SU-DHL-6 (cell line): ENCODE data around the gene DDX10.
"Not testable (repeated sequence)": the region's sequence is repeated elsewhere in the genome, so short reads cannot be mapped to it uniquely, and the experiment has no call there.

ENCODE experiments used
- H2AFZ ChIP-seq: fragments of 200-600 bp; sonication (generic); 2 replicates; pipeline ENCODE4 v1.6.1; 2014; ENCODE audit warnings: low read depth, mild to moderate bottlenecking, moderate library complexity, mixed read lengths, antibody characterized with exemption, low read length; ENCODE audit not compliant: severe bottlenecking
- H3F3A ChIP-seq: fragments of 200-600 bp; shearing (Covaris generic); 2 replicates; pipeline ENCODE4 v1.6.0; 2016; ENCODE audit warnings: antibody characterized with exemption, mild to moderate bottlenecking; ENCODE audit not compliant: insufficient read depth
- H3K27ac ChIP-seq: fragments of 200-600 bp; sonication (generic); 2 replicates; pipeline ENCODE4 v1.5.1; 2016; ENCODE audit warnings: low read depth, mild to moderate bottlenecking, low read length, moderate library complexity, mixed read lengths
- H3K27me3 ChIP-seq: fragments of 200-600 bp; sonication (generic), shearing (Covaris generic); 2 replicates; pipeline ENCODE4 v1.6.0; 2014; ENCODE audit warnings: mild to moderate bottlenecking, low read length
- H3K36me3 ChIP-seq: fragments of 200-600 bp; sonication (generic); 2 replicates; pipeline ENCODE4 v1.6.1; 2014; ENCODE audit warnings: mild to moderate bottlenecking, low read length, mixed read lengths
- H3K4me2 ChIP-seq: fragments of 300-600, 200-600 bp; shearing (Covaris generic), sonication (generic); 2 replicates; pipeline ENCODE4 v1.6.0; 2014; ENCODE audit warnings: low read length, low read depth, mild to moderate bottlenecking; ENCODE audit not compliant: poor library complexity, severe bottlenecking
- H3K4me3 ChIP-seq: fragments of 200-600 bp; sonication (generic); 2 replicates; pipeline ENCODE4 v1.5.1; 2014; ENCODE audit warnings: antibody characterized with exemption, low read length, mild to moderate bottlenecking, mixed read lengths; ENCODE audit not compliant: insufficient read depth, poor library complexity, severe bottlenecking
- H3K79me2 ChIP-seq: fragments of 200-600 bp; sonication (generic); 2 replicates; pipeline ENCODE4 v1.6.1; 2014; ENCODE audit warnings: mild to moderate bottlenecking, low read length, moderate library complexity; ENCODE audit not compliant: insufficient read depth
- H3K9ac ChIP-seq: fragments of 200-600 bp; sonication (generic); 2 replicates; pipeline ENCODE4 v1.7.0; 2014; ENCODE audit warnings: mild to moderate bottlenecking, low read length
- H3K9me2 ChIP-seq: fragments of 200-600 bp; sonication (generic); replicated peaks from 2 replicates; pipeline ENCODE4 v1.6.1; 2014; ENCODE audit warnings: low read length; ENCODE audit not compliant: insufficient read depth
- H3K9me3 ChIP-seq: fragments of 200-600 bp; sonication (generic); 2 replicates; pipeline ENCODE4 v1.6.1; 2014; ENCODE audit warnings: low read length, mixed read lengths; ENCODE audit not compliant: insufficient read depth
- H4K20me1 ChIP-seq: fragments of 200-600 bp; sonication (generic); 2 replicates; pipeline ENCODE4 v1.6.1; 2014; ENCODE audit warnings: low read depth, mild to moderate bottlenecking, antibody characterized with exemption, low read length, moderate library complexity, mixed read lengths
- EZH2phosphoT487 ChIP-seq: fragments of 200-600 bp; sonication (generic), shearing (Covaris generic); conservative IDR thresholded peaks from 2 replicates; pipeline ENCODE4 v1.6.1; 2018; ENCODE audit warnings: mild to moderate bottlenecking, antibody characterized with exemption, low read length, moderate library complexity, mixed read lengths
- TF ChIP-seq, protein P1 (sequence below): fragments of 200-600 bp; sonication (generic); IDR thresholded peaks from one replicate; pipeline ENCODE4 v1.5.1; 2017; ENCODE audit warnings: antibody characterized with exemption, mild to moderate bottlenecking, low read length, moderate library complexity; ENCODE audit not compliant: insufficient read depth, poor library complexity, severe bottlenecking

The DDX10 gene

GRCh38 chr11:108636222-108636621 lies 28.6 kb upstream of the DDX10 start:
- Histone ChIP-seq H3K79me2 (no peaks in the 10 kb centered on the region), H3K9me2 (no peaks in the 10 kb centered on the region), H3F3A (no peaks in the 10 kb centered on the region), H3K4me3 (no peak overlapping the region), H3K27ac (no peak overlapping the region), H3K9me3 (no peaks in the 10 kb centered on the region), H3K27me3 (no peaks in the 10 kb centered on the region), H4K20me1 (no peaks in the 10 kb centered on the region), H2AFZ (no peak overlapping the region), H3K36me3 (no peaks in the 10 kb centered on the region), H3K4me2 (no peak overlapping the region), H3K9ac (no peak overlapping the region)
- TF ChIP-seq EZH2phosphoT487 = no peak
- TF ChIP-seq, protein P1, sequence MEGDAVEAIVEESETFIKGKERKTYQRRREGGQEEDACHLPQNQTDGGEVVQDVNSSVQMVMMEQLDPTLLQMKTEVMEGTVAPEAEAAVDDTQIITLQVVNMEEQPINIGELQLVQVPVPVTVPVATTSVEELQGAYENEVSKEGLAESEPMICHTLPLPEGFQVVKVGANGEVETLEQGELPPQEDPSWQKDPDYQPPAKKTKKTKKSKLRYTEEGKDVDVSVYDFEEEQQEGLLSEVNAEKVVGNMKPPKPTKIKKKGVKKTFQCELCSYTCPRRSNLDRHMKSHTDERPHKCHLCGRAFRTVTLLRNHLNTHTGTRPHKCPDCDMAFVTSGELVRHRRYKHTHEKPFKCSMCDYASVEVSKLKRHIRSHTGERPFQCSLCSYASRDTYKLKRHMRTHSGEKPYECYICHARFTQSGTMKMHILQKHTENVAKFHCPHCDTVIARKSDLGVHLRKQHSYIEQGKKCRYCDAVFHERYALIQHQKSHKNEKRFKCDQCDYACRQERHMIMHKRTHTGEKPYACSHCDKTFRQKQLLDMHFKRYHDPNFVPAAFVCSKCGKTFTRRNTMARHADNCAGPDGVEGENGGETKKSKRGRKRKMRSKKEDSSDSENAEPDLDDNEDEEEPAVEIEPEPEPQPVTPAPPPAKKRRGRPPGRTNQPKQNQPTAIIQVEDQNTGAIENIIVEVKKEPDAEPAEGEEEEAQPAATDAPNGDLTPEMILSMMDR = no peak

DNA sequence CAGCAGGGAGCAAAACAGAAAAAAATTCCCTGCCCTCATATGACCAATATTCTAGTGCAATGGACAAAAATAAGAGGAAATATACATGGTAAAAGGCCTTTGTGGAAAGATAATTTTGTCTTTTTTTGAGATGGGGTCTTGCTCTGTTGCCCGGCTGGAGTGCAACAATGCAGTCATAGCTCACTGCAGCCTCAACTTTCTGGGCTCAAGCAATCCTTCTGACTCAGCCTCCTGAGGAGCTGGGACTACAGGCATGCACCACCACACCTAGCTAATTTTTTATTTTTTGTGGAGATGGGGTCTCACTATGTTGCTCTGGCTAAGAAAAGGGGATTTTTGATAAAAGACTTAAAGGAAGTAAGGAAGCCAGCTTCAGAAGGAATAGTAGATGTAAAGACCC lies 25.7 kb upstream of the DDX10 start:
- Histone ChIP-seq H3K9me3 (no peaks in the 10 kb centered on the region), H3K27me3 (no peaks in the 10 kb centered on the region), H3K9ac (no peak overlapping the region), H2AFZ (no peak overlapping the region), H4K20me1 (no peaks in the 10 kb centered on the region), H3K9me2 (no peaks in the 10 kb centered on the region), H3K79me2 (no peaks in the 10 kb centered on the region), H3K27ac (no peak overlapping the region), H3F3A (no peaks in the 10 kb centered on the region), H3K4me2 (no peak overlapping the region), H3K4me3 (no peak overlapping the region), H3K36me3 (no peaks in the 10 kb centered on the region)
- no peak for TF ChIP-seq EZH2phosphoT487
- TF ChIP-seq, protein P1 = no peak

- H3K9me3 ChIP-seq, H2AFZ ChIP-seq, H3K79me2 ChIP-seq, H3K27me3 ChIP-seq, H3K4me2 ChIP-seq, H3K9ac ChIP-seq, H3K36me3 ChIP-seq, H3K9me2 ChIP-seq, H4K20me1 ChIP-seq, H3F3A ChIP-seq, H3K27ac ChIP-seq, H3K4me3 ChIP-seq: not testable (repeated sequence)
These were observed 23.1 kb upstream of the DDX10 start for GRCh38 chr11:108641752-108642151.

- no peak overlapping the region for H2AFZ ChIP-seq
- H3K4me3 ChIP-seq = no peak overlapping the region
- TF ChIP-seq EZH2phosphoT487 = no peak
- no peaks in the 10 kb centered on the region for H3K36me3 ChIP-seq
- H4K20me1 ChIP-seq = no peaks in the 10 kb centered on the region
- H3K27me3 ChIP-seq = no peaks in the 10 kb centered on the region
- no peak overlapping the region for H3K4me2 ChIP-seq
- no peaks in the 10 kb centered on the region for H3F3A ChIP-seq
- H3K79me2 ChIP-seq = no peaks in the 10 kb centered on the region
- no peaks in the 10 kb centered on the region for H3K9me3 ChIP-seq
- no peaks in the 10 kb centered on the region for H3K9me2 ChIP-seq
- H3K27ac ChIP-seq = no peak overlapping the region
- H3K9ac ChIP-seq = no peak overlapping the region
These were observed 20.9 kb upstream of the DDX10 start for GRCh38 chr11:108643974-108644373.
